Measurements from ENCODE around the gene CBFA2T2. TPM values are rescaled to one million over a fixed set of nuclear protein-coding genes. Genes with fewer than 3 reads are reported as not detected.
A peak's percentile ranks its signal among the peaks of the same experiment; 100 is the strongest.

CBFA2T2 gene
- total and polyA plus RNA-seq, 9 donors = 9.4 to 29.8 (median 21.2) TPM

DNA sequence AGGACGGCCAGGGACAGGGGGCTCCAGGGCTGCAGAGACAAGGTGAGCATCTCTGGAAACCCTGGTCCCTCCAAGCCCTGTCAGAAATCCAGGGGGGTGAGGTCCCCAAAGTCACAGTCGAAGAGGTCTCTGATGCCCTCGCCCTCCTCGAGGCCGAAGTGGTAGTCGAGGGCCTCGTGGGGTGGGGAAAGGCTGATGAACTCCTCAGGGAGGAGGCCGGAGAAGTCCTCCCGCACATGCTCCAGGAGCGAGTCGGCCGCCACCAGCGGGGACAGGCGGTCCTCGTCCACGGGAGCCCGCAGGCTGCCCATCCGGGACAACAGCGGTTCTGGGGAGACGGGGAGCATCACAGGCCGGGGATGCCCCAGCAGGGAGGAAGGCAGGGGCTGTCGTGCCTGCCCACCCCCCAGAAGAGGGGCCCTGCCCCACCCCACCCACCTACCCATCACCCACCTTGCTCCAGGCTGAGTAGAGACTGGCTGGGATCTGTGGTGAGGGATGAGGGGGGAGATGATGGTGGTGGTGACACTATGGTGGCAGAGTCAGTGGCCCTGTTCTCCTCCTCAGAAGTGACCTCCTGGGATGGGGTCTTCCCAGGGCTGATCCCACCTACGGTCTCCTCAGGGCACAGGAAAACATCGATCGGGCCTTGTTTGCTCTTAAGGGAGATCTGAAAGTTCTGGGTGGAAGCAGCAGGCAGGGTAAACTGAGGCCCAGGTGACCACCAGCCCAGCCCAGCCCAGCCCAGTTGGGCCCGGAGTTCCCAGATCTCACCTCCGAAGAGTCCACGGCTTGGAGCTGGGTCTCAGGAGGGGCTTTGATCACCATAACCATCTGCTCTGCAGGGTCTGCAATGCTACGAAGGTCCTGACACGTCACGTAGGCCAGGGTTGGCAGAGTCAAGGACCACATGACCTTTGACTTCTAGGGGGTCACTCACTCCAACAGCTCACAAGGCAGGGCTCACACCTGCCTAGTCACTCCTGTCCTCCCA lies 187.1 kb downstream of the CBFA2T2 start:
- intact Hi-C loops (cut with DNase I) = loop anchor here in 2 of 4 donors (5.0 to 10.0 kb wide), 2 partner anchors 55 to 138 kb away; partner anchors contain the start of genes CHMP4B (in 1 of the 2) and ZNF341 (in 1 of the 2)
- peak in 4 of 5 donors; percentile 22 to 65 (median 56) for DNase-seq
- no peaks in the 10 kb centered on the region for H3K36me3 ChIP-seq
- H3K9me3 ChIP-seq = no peaks in the 10 kb centered on the region
- peak overlapping the region; percentile 93 to 97 for H3K27ac ChIP-seq
- H3K4me1 ChIP-seq (ENCODE audit: insufficient read depth) = peaks cover 46% of the 10 kb centered on the region
- no peak overlapping the region for H3K4me3 ChIP-seq
- 79 to 87% (median 86%) methylated on average over 29 to 31 of the region's 31 CpGs for WGBS, 3 donors
- TF ChIP-seq POLR2A (IDR thresholded peaks at IDR 0.05) (no peak), EP300 (IDR thresholded peaks at IDR 0.05) (no peak)
- TF ChIP-seq, protein P1, sequence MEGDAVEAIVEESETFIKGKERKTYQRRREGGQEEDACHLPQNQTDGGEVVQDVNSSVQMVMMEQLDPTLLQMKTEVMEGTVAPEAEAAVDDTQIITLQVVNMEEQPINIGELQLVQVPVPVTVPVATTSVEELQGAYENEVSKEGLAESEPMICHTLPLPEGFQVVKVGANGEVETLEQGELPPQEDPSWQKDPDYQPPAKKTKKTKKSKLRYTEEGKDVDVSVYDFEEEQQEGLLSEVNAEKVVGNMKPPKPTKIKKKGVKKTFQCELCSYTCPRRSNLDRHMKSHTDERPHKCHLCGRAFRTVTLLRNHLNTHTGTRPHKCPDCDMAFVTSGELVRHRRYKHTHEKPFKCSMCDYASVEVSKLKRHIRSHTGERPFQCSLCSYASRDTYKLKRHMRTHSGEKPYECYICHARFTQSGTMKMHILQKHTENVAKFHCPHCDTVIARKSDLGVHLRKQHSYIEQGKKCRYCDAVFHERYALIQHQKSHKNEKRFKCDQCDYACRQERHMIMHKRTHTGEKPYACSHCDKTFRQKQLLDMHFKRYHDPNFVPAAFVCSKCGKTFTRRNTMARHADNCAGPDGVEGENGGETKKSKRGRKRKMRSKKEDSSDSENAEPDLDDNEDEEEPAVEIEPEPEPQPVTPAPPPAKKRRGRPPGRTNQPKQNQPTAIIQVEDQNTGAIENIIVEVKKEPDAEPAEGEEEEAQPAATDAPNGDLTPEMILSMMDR (IDR thresholded peaks at IDR 0.05) = no peak
- H3K27me3 ChIP-seq = no peaks in the 10 kb centered on the region

GRCh38 chr20:33677991-33678702 lies 188.3 kb downstream of the CBFA2T2 start:
- Histone ChIP-seq H3K27ac (peak overlapping the region; percentile 93 to 97), H3K9me3 (no peaks in the 10 kb centered on the region), H3K27me3 (no peaks in the 10 kb centered on the region), H3K36me3 (no peaks in the 10 kb centered on the region), H3K4me3 (no peak overlapping the region), H3K4me1 (ENCODE audit: insufficient read depth) (peaks cover 41% of the 10 kb centered on the region)
- peak; percentile 82 to 89 (median 84) for DNase-seq
- no peak for TF ChIP-seq POLR2A (IDR thresholded peaks at IDR 0.05)
- TF ChIP-seq, protein P1 (IDR thresholded peaks at IDR 0.05) = no peak
- TF ChIP-seq EP300 (IDR thresholded peaks at IDR 0.05) = no peak
- WGBS, 3 donors = 30 to 62% (median 34%) methylated on average over 10 to 15 of the region's 15 CpGs
- intact Hi-C loops (cut with DNase I) = loop anchor here in 2 of 4 donors (5.0 to 10.0 kb wide), 2 partner anchors 54 to 137 kb away; partner anchors contain the start of genes CHMP4B (in 1 of the 2) and ZNF341 (in 1 of the 2)

DNA sequence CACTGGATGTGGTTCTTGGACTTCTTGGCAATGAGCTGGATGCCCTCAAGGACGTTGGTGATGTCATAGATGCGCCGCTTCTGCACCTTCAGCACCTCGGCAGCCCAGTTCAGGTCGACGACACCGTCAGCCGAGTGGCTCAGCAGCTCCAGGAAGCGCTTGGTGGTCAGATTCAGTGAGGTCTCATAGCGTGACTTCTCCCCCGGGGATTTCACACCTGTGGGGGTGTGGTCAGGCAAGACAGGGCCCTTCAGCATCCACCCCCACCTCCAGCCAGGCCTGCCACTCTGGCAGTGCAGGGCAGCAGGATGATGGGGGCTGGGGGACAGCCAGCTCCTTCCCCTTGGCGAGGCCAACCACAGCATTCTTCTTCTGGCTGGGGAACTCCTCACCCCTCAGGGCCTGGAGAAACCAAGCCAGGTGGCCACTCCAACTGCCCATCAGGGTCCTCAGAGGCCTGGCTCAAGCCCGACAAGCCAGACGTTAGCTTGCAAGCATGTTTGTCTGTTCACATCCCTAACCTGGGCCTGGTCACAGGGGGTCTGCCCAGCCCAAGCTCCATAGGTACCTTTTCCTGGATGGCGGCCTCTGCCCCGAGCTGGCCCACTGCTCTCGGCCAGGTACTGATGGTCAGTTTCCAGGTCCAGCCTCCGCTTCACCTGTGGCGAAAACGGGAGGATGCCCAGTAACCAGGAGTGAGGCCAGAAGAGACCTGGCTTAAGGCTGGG lies 190.0 kb downstream of the CBFA2T2 start:
- Histone ChIP-seq H3K36me3 (no peaks in the 10 kb centered on the region), H3K9me3 (no peaks in the 10 kb centered on the region), H3K4me1 (ENCODE audit: insufficient read depth) (peaks cover 42% of the 10 kb centered on the region), H3K27ac (peak overlapping the region; percentile 41 to 93), H3K27me3 (no peaks in the 10 kb centered on the region), H3K4me3 (no peak overlapping the region)
- 88 to 89% (median 88%) methylated on average over 20 of the region's 20 CpGs for WGBS, 3 donors
- DNase-seq = peak in 3 of 5 donors; percentile 38 to 48 (median 47)
- TF ChIP-seq, protein P1 (IDR thresholded peaks at IDR 0.05) = no peak
- no peak for TF ChIP-seq POLR2A (IDR thresholded peaks at IDR 0.05)
- TF ChIP-seq EP300 (IDR thresholded peaks at IDR 0.05) = no peak
- intact Hi-C loops (cut with DNase I) = loop anchor here in 2 of 4 donors (5.0 to 10.0 kb wide), 2 partner anchors 52 to 135 kb away; partner anchors contain the start of genes CHMP4B (in 1 of the 2) and ZNF341 (in 1 of the 2)
